Astrocyte of the cerebellum (primary cell): ENCODE results near the gene NEO1.

Source experiments
- DNase-seq: peaks from one replicate; pipeline ENCODE4 v3.0.0-alpha.2; 2011; ENCODE audit warnings: low read depth
- H3K4me3 ChIP-seq: 2 replicates; pipeline ENCODE4 v1.5.1; 2011; ENCODE audit warnings: mild to moderate bottlenecking, low read depth, low read length, moderate library complexity
- in situ Hi-C: cut with HindIII; loops from 2 replicates; pipeline ENCODE4 v1.10.0; 2017; ENCODE audit warnings: low sequenced_read_pairs
- TF ChIP-seq, protein P1 (sequence below): IDR thresholded peaks from 2 replicates; pipeline ENCODE4 v1.5.1; 2012; ENCODE audit warnings: low read length, low read depth, moderate library complexity, mild to moderate bottlenecking; ENCODE audit errors: missing control alignments

The NEO1 gene

GRCh38 chr15:73336756-73337155 lies 284.5 kb downstream of the NEO1 start:
- DNase-seq = no peak
- TF ChIP-seq, protein P1, sequence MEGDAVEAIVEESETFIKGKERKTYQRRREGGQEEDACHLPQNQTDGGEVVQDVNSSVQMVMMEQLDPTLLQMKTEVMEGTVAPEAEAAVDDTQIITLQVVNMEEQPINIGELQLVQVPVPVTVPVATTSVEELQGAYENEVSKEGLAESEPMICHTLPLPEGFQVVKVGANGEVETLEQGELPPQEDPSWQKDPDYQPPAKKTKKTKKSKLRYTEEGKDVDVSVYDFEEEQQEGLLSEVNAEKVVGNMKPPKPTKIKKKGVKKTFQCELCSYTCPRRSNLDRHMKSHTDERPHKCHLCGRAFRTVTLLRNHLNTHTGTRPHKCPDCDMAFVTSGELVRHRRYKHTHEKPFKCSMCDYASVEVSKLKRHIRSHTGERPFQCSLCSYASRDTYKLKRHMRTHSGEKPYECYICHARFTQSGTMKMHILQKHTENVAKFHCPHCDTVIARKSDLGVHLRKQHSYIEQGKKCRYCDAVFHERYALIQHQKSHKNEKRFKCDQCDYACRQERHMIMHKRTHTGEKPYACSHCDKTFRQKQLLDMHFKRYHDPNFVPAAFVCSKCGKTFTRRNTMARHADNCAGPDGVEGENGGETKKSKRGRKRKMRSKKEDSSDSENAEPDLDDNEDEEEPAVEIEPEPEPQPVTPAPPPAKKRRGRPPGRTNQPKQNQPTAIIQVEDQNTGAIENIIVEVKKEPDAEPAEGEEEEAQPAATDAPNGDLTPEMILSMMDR = no peak
- in situ Hi-C loops = no loop called here
- H3K4me3 ChIP-seq = no peak overlapping the region

GRCh38 chr15:73337187-73337586 lies 284.9 kb downstream of the NEO1 start:
- H3K4me3 ChIP-seq = no peak overlapping the region
- in situ Hi-C loops = no loop called here
- DNase-seq = no peak
- TF ChIP-seq, protein P1 = no peak

DNA sequence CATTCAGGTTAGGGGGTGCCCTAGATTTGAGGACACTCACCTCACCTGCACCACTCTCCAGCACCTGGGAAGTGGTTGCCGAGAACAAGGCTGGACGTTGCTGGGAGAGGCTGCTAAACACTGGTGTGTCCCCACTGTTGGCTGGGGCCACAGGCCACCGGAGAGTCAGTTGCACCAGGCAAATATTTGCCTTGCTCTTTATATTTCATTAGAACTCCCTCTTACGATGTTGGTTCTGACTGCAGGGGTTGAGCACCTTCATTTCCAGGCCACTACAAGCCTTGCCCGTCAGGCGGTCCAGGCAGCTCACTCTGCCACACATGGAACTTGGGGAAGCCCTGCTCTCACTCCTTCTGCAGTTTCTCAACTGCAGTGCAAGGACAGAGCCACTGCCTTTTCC lies 285.8 kb downstream of the NEO1 start:
- H3K4me3 ChIP-seq = no peak overlapping the region
- DNase-seq = no peak
- TF ChIP-seq, protein P1 = no peak
- in situ Hi-C loops = no loop called here

DNA sequence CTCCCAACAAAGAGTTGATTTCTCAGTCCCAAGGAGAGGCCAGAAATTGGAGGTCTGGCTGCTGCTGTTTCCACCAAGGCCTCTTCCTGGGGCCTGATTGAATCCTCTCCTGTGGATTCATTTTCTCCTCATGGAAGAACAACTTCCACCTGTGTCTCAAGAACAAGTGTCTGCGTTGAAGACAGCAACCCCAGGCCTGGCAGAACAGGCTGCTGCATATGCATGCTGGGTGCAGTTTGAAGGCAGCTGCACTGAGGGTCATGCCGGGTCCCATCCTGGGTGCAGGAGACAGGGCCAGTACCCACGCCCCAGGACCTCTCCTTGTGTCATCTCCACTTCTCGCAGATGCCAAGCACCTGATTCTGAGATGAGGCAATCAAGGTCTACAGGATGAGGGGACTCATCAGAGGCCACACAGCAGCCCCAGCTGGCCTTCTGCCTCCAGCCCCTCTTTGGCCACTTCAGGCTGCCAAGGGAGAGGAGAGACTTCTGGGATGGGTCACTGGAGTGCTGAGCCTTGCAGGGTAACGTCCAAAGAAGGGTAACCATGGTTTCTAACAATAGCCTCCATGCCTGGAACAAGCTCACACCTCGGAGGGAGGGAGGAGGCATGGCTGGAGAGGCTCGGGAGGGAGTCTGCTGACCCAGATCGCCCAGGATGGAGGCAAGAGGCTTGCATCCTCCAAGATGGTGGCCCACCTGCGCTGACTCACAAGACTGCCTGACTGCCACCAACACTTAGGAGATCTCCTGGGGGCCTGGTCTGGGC lies 286.5 kb downstream of the NEO1 start:
- H3K4me3 ChIP-seq = no peak overlapping the region
- in situ Hi-C loops = no loop called here
- TF ChIP-seq, protein P1 = no peak
- no peak for DNase-seq

DNA sequence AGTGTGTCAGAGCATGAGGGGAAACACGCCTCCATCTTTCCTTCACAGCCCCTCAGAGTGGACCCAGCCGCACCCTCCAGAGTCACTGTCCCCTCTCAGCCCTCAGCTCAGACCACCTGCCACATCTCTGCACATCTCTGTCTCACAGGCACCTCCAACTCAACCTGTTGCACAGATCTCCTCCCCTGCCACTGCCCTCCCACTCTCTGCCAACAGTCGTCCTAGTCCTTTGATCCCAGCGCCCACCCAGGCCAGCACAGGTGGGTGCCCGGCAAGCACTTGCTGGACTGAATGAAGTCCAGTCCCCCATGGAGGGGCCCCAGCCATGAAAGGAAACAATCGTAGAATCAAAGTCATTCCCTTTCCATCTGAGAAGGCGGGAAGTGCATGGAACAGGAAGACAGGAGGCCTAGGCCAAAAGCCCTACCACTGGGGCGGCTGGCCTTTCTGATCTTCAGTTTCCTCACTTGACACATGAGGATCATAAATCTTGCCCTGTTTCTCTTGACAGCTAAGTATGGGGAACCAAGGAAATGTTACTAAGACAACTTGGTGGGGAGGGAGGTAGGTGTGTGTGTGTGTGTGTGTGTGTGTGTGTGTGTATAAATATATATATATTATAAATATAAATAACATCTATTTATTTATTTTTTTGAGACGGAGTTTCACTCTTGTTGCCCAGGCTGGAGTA lies 288.4 kb downstream of the NEO1 start:
- in situ Hi-C loops = no loop called here
- no peak for DNase-seq
- H3K4me3 ChIP-seq = no peak overlapping the region
- TF ChIP-seq, protein P1 = no peak

DNA sequence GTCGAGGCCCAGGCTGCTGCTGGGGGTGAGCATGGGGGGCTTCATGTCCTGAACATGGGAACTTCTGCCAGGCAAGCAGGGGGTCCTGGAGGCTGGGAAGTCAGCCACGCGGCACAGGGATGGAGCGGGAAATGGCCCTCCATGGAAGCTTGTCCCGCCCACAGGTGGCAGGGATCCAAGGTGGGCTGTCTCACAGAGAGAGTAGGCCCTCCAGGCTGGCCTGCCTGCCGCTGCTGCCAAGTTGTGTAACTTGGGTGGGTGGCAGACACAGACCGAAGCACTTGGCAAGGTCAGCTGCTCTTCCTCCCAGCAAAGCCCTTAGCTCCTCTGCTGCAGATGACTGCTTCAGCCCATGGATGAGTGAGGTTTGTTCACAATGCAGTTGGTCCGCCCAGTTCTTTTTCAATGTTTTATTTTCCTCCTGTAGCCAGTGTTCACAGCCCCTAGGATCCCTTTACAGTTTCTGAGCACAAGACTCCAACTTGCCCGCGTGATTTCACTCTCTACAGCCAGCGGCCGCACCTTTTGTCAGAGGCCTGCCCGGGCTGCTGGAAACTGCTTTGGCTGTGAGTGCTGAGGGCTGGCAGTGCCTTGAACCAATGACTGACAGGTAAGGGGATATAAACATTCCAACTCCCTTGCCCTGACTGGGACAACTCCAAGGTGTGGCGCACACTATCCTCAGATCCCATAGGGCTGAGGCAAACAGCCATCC lies 289.8 kb downstream of the NEO1 start:
- H3K4me3 ChIP-seq = no peak overlapping the region
- in situ Hi-C loops = no loop called here
- TF ChIP-seq, protein P1 = no peak
- DNase-seq = no peak
